Kidney glomerular epithelial cell (primary cell): Measurements from ENCODE around the gene TOR3A.
A peak's percentile ranks its signal among the peaks of the same experiment; 100 is the strongest.

ENCODE experiments used
- DNase-seq: peaks from one replicate; lab custom pipeline; 2025; lab: John Stamatoyannopoulos, UW

The TOR3A gene

DNA sequence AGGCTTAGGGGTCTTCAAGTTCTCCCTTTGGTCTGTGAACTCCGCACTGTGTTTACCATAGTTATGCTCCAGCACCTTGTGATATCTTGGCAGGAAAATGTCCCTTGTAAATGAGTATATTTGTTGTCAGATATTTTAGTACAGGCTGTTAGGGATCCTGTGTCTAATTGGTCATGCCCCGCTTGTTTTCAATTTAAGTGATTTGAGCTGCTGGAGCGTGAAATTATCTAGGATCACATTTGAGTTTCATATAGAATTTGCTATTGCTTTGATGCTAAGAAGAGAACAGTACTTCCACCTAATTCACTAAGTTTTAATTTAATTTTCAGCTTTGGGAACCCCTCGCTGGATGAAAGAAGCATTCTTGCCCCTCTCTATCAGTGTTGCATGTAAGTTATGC lies 15.4 kb upstream of the TOR3A start:
- DNase-seq, result no peak

DNA sequence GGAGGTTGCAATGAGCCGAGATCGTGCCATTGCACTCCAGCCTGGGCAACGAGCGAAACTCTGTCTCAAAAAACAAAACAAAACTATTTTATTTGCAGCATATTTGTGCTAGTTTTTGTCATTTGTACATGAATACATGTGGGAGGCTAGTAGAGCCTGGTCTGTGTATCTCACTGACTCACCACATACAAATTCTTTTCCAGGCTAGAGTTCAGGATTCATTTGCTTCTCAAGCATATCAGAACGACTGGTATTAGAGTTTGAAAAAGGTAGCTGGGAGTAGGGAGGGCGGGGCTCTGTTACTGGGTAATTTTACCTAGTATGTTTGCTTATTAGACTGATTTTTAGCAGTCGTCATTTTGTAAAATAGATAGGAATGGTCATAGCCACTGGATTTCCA lies 4.5 kb upstream of the TOR3A start:
- DNase-seq, result peak; percentile 51

DNA sequence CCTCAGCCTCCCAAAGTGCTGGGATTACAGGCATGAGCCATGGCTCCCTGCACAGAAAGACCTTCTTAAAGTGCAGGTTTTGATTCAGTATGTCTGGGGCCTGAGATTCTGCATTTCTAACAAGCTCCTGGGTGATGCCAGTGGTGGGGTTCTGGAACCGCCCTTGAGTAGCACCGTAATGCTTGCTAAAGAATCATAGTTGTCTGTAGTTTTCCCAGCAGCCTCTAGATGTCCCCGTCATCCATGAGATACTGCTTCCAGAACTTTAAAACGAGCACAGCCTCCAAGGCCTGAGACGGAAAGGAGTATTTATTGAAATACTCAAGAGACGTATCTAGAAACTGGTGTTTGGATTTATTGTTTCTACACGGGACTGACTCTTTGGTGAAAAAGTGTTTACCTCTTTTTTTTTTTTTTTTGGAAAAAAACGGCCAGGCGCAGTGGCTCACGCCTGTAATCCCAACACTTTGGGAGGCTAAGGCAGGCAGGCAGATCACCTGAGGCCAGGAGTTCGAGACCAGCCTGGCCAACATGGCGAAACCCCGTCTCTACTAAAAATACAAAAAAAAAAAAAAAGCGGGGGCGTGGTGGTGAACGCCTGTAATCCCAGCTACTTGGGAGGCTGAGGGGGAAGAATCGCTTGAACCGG lies 2.6 kb upstream of the TOR3A start:
- DNase-seq, result peak; percentile 74

DNA sequence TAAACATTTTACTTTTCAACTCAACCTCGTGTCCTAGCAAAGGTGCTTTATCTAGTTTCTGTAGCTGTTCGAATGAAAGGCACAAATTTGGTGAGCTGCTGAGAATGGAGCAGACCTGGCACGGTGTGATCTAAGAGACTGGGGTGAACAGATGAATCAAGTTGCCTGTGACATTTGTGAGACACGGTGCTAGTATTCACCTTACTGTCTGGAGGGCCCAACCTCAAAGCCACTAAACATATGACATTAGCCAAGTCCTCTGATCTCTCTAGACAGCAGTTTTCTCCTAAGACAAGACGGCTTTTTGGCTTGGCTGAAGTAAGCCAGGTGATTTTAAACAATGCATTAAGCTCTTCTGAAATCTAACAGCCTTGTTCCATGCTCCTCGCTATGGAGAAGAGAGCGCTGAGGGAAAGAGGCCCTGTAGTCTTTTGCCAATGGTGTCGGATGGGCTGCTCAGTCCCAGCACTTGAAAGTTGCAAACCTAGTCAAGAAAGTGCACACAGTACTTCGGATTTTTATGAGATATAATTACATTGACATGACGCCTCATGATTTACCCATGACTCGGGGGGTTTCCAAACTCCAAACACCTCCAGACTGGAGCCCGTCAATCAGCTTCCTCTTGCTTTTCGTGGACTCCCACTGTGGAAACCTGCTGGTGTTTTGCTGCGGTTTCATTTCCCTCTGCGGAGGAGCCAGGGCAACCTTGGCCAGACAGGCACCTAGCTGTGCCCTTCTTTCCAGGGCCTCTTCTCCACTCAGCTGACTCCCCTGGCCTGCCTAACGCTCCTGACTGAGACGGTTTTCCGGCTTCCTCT lies 794 bp upstream of the TOR3A start:
- no peak for DNase-seq

DNA sequence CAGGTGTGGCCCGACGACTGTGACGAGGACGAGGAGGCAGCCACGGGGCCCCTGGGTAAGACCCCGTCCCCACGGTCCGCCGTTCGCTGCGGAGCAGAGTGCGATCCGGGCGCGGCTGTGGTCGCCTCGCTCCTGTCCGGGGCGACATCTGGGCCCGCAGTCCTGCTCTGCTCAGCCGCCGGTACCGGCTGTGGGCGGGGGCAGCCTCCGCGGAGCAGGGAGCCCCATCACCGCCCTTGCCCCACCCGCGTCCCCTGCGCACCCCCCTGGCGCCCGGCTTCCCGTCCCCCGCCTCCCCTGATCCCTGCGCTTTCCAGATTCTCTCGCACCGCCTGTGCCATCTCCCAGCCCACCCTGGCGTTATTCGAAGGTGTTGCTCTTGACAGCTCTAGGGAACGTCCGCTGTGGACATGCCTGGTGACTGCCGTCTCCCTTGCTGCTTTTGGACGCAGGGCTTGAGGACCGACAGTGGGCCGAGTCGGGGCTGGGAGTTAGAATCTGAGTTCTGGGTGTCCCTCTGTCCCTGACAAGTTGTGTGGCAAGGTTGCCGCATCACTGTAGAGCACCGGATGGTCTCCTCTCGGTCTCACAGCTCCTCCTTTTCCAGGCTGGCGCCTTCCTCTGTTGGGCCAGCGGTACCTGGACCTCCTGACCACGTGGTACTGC lies 596 bp downstream of the TOR3A start:
- no peak for DNase-seq

DNA sequence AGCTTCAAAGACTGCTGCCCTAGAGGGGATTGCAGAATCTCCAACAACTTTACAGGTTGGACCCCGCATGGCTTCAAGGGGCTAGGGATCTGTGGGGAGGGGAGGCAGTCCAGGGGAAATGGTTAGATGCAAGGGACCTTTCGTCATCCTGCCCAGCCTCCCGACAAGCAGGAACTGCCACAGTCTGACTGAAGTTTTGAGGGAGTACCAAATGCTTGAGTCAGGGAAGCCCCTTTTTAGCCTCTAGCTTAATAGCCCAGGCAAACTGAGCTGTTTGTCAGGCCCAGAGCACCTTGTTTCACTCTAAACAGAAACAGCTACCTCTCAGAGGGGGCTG lies 1.1 kb downstream of the TOR3A start:
- peak; percentile 17 for DNase-seq

DNA sequence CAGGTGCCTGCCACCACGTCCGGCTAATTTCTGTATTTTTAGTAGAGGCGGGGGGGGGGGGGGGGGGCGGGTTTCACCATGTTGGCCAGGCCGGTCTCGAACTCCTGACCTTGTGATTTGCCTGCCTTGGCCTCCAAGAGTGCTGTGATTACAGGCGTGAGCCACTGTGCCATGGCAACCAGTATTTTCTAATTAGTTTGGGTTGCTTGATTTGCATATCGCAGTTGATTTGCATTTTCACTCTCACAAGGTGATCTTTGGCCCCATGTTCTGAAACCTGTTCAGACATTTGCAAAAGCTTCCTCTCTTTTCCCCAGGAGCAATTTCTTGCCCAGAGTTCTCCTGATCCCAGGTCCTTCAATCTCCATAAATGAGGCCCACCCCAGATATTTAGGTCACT lies 1.7 kb downstream of the TOR3A start:
- DNase-seq, result no peak

DNA sequence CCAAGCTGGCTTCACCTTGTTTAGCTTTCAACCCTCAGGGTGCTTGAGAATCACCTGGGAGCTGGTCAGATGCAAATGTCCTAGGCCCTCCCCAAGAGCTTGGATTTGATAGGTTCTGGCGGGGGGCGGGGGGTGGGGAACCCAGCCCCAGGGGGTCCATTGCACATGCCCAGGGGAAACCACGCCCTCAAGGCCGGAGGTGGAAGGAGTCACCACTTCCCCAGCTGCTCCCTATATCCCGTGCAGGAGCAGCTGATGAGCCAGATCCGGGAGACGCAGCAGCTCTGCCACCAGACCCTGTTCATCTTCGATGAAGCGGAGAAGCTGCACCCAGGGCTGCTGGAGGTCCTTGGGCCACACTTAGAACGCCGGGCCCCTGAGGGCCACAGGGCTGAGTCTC lies 5.8 kb downstream of the TOR3A start:
- no peak for DNase-seq

DNA sequence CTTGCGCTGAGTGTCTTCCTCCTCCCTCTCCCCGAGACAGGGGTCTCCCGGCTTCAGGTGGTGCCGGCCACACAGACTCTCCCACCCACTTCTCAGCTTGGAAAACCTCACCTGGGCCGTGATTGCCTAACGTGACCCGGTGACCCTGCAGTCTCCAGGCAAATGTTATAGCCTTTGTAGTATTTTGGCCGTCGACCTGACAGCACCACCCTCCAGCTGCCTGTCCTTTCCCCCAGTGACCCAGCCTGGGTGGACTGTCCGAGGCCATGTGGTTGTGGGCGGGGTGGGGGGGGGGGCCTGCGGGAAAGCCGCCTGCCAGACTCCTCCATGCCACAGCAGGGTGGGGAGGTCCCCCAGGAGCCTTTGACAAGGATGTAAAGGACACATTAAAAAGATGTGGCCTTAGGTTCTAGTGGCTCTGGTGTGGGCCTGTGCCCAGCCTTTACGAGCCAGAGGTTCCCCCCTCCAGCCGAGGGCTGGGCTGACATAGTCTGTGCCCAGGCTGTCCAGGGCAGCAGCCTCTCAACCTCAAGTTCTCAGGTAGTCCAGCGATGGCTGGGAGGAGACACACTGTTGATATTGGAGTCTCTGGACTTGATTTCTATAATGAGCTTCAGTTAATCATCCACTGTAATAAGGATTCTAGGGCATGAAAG lies 8.1 kb downstream of the TOR3A start:
- DNase-seq, result no peak

DNA sequence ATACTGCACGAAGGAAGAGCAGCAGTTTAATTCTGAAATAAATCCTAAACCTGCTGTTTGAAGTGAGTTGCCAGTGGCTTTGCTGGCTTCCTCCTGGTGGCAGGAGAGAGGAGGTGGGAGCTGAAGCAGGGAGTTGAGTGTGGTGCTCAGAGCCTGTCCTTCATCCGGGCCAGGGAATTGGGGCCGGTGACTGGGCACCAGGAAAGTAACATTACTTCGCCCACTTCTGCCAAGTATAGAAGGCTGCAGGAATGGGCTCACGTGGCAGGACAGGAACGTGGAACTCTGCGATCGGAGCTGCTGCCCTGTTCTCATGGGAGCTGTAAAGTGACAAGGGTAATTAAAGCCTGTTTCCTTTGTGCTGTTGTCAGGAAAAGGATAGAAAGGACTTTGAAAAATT lies 8.7 kb downstream of the TOR3A start:
- DNase-seq, result no peak

DNA sequence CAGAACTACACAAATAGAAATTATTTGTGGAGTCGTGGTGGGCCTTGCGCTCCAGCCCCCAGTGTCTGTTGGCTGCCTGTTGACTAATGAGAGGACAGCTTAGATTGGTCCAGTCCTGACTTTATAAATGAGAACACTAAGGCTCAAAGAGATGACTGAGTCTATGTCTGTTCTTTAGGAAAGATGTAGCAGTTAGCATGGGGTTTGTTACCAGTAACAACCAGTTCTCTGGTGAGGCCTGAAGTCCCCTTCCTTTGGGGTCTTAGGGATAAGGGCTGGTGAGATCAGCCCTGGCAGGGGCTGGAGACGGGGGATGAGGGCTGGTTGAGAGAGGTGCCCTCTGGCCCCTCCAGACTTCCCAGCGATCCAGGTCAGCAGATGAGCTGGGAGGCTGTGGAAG lies 9.1 kb downstream of the TOR3A start:
- DNase-seq, result no peak

DNA sequence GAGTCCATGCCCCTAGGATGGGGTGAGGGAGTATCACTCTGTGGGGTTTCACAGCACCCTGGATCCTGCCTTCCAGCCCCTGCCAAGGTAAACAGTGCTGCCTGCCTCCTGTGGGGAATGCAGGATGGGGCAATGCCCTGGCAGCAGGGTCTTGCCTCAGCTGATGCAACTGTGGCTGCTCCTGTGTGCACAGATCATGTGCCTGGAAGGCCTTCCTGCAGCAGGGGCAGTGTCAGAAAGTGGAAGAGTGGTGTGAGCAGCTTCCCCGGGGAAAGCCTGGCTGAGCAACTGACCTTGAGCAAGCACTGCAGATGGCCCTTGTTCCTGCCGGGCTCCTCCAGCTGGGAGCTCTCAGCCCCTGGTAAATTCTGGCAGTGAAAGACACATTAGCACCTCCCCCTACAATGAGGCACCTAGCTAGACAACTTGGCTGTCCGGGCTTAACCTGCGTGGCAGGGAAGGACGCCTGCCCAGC lies 9.9 kb downstream of the TOR3A start:
- DNase-seq, result no peak

DNA sequence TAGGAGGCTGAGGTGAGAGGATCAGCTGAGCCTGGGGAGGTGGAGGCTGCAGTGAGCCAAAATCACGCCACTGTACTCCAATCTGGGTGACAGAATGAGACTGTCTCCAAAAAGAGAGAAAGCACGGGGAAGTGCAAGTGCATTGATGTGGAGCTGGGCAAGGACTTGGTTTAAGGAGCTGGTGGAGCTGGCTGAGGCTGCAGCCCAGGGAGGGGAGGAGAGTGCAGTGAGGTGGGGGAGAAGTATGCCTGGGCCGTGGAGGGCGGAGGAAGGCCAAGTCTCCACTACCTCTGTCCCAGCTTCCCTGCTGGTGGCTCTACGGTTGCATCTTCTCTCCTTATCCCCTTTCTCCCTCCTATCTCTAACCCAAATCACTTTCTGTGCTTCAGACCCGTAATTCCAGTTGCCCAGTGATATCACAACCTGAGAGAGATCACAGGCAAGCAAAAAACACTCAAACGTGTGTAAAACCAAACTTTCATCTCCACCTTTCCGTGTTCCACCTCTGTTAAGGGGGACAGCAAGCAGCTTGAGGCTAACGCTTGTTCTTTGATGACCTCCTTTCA lies 11.1 kb downstream of the TOR3A start:
- DNase-seq, result no peak

DNA sequence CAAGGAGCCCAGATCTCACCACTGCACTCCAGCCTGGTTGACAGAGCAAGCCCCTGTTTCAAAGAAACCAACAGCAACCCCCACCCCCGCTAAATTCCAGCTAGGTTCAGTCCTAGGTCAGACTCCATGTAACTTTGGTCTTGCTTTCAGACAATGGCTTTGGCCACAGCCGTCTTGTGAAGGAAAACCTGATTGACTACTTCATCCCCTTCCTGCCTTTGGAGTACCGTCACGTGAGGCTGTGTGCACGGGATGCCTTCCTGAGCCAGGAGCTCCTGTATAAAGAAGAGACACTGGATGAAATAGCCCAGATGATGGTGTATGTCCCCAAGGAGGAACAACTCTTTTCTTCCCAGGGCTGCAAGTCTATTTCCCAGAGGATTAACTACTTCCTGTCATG lies 12.9 kb downstream of the TOR3A start:
- no peak for DNase-seq

DNA sequence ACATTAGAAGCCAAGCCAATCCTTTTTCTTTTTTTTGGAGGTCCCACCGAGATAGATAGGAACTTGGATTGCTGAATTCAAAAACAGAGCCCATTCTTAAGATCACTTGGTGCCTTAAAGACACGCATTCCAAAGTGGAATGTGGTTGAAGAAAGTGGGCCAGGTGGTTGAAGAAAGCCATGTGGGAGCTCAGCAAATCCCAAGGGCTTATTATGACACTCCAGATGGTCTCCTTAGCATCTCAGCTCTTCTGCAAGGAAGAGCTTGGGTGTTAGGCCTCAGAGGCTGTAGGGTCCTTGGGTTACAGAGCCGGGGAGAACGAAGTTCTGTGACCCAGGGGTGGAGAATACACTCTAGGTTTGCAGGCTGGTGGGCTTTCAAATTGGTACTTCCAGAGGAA lies 13.5 kb downstream of the TOR3A start:
- DNase-seq, result no peak

DNA sequence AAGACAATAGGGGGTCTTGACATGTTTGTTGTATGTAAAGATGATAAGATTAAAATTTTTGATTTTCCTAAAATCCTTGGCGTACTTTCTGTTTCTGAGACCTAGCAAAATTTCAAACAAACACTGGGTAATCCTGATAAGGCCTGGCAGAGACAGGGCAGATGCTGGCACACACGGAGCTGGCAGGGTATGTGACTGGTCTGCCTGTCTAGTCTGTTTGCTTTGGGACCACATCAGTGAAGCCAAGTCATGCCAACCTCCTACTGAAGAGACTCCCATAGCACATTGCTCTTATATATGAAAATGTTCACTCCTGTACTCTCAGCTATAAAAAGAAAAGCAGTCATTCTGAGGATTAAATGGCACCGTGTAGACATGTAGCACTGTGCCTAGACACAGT lies 14.1 kb downstream of the TOR3A start:
- no peak for DNase-seq

DNA sequence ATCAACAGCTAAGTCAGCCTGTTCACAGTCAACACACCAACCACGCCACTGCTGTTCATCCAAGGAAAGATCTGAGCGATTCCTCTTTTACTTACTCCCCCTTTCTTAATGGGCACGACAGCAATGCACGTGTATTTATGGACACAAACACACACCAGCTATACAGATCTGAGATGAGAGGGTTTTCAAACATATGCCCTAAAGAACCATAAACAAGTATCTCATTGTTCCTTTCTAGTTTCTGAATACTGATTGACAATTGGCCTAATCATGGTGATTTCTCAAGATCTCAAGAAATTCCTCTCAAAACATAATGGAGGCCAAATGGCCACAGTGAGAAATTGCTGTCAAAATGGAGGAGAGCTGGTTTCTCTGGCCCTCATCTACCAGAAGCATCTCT lies 18.0 kb downstream of the TOR3A start:
- DNase-seq, result no peak

DNA sequence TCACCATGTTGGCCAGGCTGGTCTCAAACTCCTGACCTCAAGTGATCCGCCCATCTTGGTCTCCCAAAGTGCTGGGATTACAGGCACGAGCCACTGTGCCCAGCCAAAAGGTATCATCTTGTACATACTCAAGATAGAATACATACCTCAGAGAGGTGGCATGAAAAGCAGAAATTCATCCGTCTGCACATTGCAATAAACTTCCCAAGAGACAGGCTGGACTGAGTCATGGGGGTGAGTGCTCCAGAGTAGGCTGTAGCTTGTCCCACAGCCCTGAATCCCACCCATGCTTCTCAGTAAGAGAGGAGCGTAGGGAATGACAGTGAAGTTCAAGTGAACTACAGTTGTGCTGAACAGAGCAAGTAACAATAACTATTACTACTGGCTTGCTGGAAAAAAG lies 19.7 kb downstream of the TOR3A start:
- no peak for DNase-seq

DNA sequence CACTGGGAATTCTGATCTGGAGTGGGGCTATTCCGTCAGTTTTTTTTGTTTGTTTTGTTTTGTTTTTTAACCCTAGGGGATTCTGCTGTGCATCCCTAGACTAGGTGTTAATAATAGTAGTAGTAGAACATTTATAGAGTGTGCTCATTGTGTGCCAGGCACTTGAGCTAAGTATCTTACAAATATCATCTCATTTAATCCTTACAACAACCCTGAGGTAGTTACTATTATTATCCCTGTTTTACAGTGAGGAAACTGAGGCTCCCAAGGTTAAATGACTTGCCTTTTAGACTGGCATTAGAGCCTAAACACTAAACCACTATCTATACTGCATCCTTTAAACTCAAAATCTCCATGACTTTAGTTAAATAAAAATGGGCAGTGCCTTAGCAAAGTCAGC lies 22.1 kb downstream of the TOR3A start:
- DNase-seq, result no peak

DNA sequence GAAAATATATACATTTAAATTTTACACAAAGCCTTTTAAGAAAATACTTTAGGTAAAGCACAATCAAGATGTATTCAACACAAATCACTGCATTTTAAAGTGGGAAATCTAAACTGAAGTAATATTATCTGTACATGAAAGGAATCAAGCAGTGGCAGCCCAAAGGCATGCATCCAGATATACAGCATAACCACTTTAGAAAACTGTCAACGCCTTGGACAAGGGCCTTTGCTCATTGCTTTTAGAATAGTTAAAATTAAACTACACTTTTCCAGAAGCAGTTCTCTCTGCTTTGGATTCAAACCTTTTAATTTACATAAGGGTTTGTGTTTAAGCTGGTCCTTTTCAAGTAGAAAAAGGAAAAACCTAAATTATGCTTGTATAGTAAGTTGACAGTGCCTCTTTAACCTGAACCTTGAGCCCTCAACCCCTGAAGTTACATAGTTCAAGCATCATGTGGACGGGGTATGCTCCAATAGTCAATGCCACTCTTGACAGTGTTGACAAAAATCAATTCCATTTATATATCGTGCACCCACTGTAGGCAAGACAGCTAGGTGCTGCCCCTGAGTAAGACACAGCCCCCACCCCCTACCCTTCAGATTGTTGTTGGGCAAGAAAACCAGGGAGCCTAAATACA lies 22.9 kb downstream of the TOR3A start:
- no peak for DNase-seq

DNA sequence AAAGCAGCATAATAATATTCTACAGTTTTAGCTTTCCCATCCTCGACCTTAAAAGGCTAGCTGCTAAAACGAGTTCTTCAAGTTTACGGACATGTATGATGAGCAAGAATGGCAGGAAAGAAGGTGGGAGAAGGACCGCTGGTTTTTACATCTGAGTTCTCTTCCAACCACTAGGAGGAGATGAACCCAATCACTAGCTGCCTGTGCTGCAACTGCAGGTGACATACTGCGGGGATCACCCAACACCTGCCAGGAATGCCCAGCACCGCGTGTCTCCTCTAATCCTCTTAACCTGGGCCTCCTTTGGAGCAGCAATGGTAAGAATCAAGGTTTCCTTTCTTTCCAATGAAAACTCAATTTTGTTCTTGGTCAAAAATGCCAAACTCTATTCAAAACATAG lies 23.5 kb downstream of the TOR3A start:
- DNase-seq, result peak; percentile 3
